Stomach (tissue), 9 donors: ENCODE results near the gene FDXR. TPM values are rescaled to one million over a fixed set of nuclear protein-coding genes. Genes with fewer than 3 reads are reported as not detected.
"Not testable (repeated sequence)": the region's sequence is repeated elsewhere in the genome, so short reads cannot be mapped to it uniquely, and the experiment has no call there.

Experiments
- DNase-seq, 2 donors: peaks; one replicate each; pipeline versions ENCODE4 v3.0.0 to v3.0.0-alpha.2; 2013 to 2019
- H3K27ac ChIP-seq, 5 donors: fragments of 200-600 bp in 4 of 5; sonication (generic) in 4 of 5; one replicate each; pipeline ENCODE4 v1.5.1; 2013 to 2019; ENCODE audit warnings: mild to moderate bottlenecking in 1 of 5, moderate library complexity in 1 of 5
- H3K27me3 ChIP-seq, 3 donors: fragments of 200-600 bp; sonication (generic); one replicate each; pipeline ENCODE4 v1.5.1; 2017 to 2019; ENCODE audit warnings: mixed run types in 1 of 3
- H3K36me3 ChIP-seq, 4 donors: fragments of 200-600 bp; sonication (generic); 1 replicate in 3 of 4; 2 replicates in 1 of 4; pipeline ENCODE4 v1.5.1; 2016 to 2019
- H3K4me1 ChIP-seq, 4 donors: fragments of 200-600 bp; sonication (generic); one replicate each; pipeline ENCODE4 v1.5.1; 2016 to 2019
- H3K4me3 ChIP-seq, 4 donors: fragments of 200-600 bp; sonication (generic) in 3 of 4; one replicate each; pipeline ENCODE4 v1.5.1; 2016 to 2019; ENCODE audit warnings: mild to moderate bottlenecking in 1 of 4
- H3K9me3 ChIP-seq, 4 donors: fragments of 200-600 bp; sonication (generic); one replicate each; pipeline ENCODE4 v1.5.1; 2016 to 2019
- CTCF ChIP-seq, 7 experiments: fragments of 450-650 bp in 4 of 7; fragments of 200-600 bp in 3 of 7; sonication (generic) in 3 of 7; IDR thresholded peaks; one replicate each; pipeline ENCODE4 v1.5.1; 2016 to 2019; ENCODE audit warnings: antibody characterized with exemption in 7 of 7, control low read depth in 2 of 7, mild to moderate bottlenecking in 1 of 7
- EP300 ChIP-seq: sonication (generic); formaldehyde crosslinking; IDR thresholded peaks from one replicate; pipeline ENCODE4 v1.6.1; 2017; ENCODE audit warnings: antibody characterized with exemption
- POLR2A ChIP-seq, 4 donors: fragments of 450-650 bp; IDR thresholded peaks; one replicate each; pipeline ENCODE4 v1.6.1; 2016; ENCODE audit warnings: antibody characterized with exemption in 4 of 4, control low read depth in 2 of 4, mild to moderate bottlenecking in 1 of 4, moderate library complexity in 1 of 4
- POLR2AphosphoS5 ChIP-seq, 3 donors: sonication (generic); formaldehyde crosslinking; IDR thresholded peaks; one replicate each; pipeline ENCODE4 v1.6.1; 2016; ENCODE audit warnings: antibody characterized with exemption in 3 of 3
- WGBS, 5 donors: extraction: QIAGEN DNeasy Blood & Tissue Kit in 3 of 5; methylation state at CpG; one replicate each; pipeline versions ENCODE4 v1.1.5 to v1.1.7; 2013 to 2018; 5-methylcytosine and 5-hydroxymethylcytosine counted together
- intact Hi-C: fragments of 100-400 bp; cut with DNase I; formaldehyde crosslinking; loops from one replicate; pipeline ENCODE4 v1.15.1; 2023; ENCODE audit warnings: low total_unique reads
- polyA plus RNA-seq, 3 donors: library from polyadenylated mRNA; stranded (reverse); fragments of 200-250 nt; gene quantifications; one replicate each; pipeline ENCODE4 v1.2.3, GENCODE V29; 2013
- total RNA-seq, 5 donors: library from RNA; depleted of rRNA; stranded (reverse); fragments of >200 nt; gene quantifications; one replicate each; pipeline versions ENCODE4 v1.1.0 to v1.2.3, GENCODE V29; 2014 to 2016
- donor health status: healthy with polysubstance abuse.
- donor health status: Bipolar disorder and iron deficiency.
- donor health status: healthy.

Gene FDXR
- total and polyA plus RNA-seq, 8 donors: 0.58 to 94.1 (median 13.9) TPM

- 92 to 97% (median 95%) methylated on average over 13 to 34 of the region's 34 CpGs for WGBS, 5 donors
- Histone ChIP-seq H3K27ac (no peak overlapping the region), H3K36me3 (no peaks in the 10 kb centered on the region), H3K9me3 (no peaks in the 10 kb centered on the region), H3K4me1 (peaks cover 0 to 5% (median 0%) of the 10 kb centered on the region in 4 donors), H3K27me3 (peaks cover 0 to 54% (median 18%) of the 10 kb centered on the region in 3 donors), H3K4me3 (no peak overlapping the region)
- DNase-seq: no peak
- TF ChIP-seq CTCF (IDR thresholded peaks at IDR 0.05): no peak
- TF ChIP-seq POLR2AphosphoS5 (IDR thresholded peaks at IDR 0.05): no peak
- TF ChIP-seq EP300: no peak
- no peak for TF ChIP-seq POLR2A (IDR thresholded peaks at IDR 0.05)
- intact Hi-C loops: no loop called here
Observed at GRCh38 chr17:74907012-74907411, 34.2 kb upstream of the FDXR start.

GRCh38 chr17:74906214-74906793 is 33.5 kb upstream of the FDXR start:
- H3K27ac ChIP-seq, DNase-seq, H3K4me3 ChIP-seq, intact Hi-C loops, H3K9me3 ChIP-seq, H3K36me3 ChIP-seq: not testable (repeated sequence)
- H3K4me1 ChIP-seq: peaks cover 0 to 11% (median 0%) of the 10 kb centered on the region in 4 donors
- WGBS, 5 donors: 57 to 70% (median 68%) methylated on average over 6 of the region's 6 CpGs
- H3K27me3 ChIP-seq: peaks cover 0 to 58% (median 22%) of the 10 kb centered on the region in 3 donors

DNA sequence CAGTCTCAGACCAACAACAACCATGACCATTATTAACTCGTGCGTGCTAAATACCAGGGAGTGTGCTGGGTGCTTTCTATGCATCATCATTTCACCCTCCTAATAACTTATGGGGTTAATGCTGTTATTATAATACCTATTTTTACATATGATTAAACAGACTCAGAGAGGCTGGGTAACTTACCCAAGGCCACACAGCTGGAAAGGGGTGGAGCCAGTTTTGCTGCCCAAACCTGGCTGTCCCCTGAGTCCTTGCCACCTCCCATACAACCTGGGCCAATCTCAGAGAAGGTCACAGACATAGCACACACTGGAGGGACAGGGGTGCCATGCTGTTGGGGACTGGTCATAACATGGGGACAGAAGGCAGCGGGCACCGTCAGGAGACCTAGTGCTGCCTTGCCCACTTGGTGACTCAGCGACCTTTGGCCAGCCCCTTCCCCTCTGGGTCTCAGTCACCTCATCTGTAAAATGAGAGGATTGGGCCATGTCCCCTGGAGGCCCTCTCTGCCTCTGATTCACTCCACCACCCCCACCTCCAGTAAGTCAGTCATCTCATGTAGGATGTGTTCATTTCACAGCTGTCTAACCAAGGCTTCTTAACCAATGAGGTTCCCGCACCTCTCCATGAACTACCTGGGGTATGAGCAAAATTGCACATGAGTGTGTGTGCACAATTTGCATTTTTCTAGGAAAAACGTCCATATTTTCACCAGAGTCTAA is 32.1 kb upstream of the FDXR start:
- Histone ChIP-seq H3K4me3 (no peak overlapping the region), H3K9me3 (no peaks in the 10 kb centered on the region), H3K4me1 (peaks cover 0 to 11% (median 0%) of the 10 kb centered on the region in 4 donors), H3K27me3 (peaks cover 0 to 73% (median 23%) of the 10 kb centered on the region in 3 donors), H3K36me3 (no peaks in the 10 kb centered on the region), H3K27ac (no peak overlapping the region)
- intact Hi-C loops: no loop called here
- WGBS, 5 donors: 76 to 82% (median 78%) methylated on average over 7 of the region's 7 CpGs
- TF ChIP-seq POLR2A (IDR thresholded peaks at IDR 0.05) (no peak), EP300 (no peak), POLR2AphosphoS5 (IDR thresholded peaks at IDR 0.05) (no peak), CTCF (IDR thresholded peaks at IDR 0.05) (no peak)
- DNase-seq: no peak

- TF ChIP-seq EP300 (no peak), CTCF (IDR thresholded peaks at IDR 0.05) (no peak), POLR2A (IDR thresholded peaks at IDR 0.05) (no peak), POLR2AphosphoS5 (IDR thresholded peaks at IDR 0.05) (no peak)
- Histone ChIP-seq H3K36me3 (no peaks in the 10 kb centered on the region), H3K27ac (no peak overlapping the region), H3K27me3 (peaks cover 0 to 70% (median 23%) of the 10 kb centered on the region in 3 donors), H3K4me3 (no peak overlapping the region), H3K9me3 (no peaks in the 10 kb centered on the region), H3K4me1 (peaks cover 0 to 11% (median 0%) of the 10 kb centered on the region in 4 donors)
- DNase-seq: no peak
- 61 to 80% (median 77%) methylated on average over 6 of the region's 6 CpGs for WGBS, 5 donors
- intact Hi-C loops: no loop called here
Observed at GRCh38 chr17:74903671-74904070, 30.9 kb upstream of the FDXR start.

DNA sequence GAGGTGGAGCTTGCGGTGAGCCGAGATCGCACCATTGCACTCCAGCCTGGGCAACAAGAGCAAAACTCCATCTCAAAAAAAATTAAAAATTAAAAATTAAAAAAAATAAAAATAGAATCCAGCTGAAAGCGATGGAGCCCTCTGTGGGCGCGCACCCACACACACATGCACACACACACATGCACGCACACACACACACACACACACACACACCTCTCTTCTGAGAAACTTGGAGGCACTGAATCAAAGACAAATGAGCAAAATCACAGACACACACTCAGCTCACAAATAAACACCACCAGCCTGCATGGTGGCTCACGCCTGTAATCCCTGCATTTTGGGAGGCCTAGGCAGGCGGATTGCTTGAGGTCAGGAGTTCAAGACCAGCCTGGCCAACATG is 30.2 kb upstream of the FDXR start:
- no peak overlapping the region for H3K27ac ChIP-seq
- H3K4me1 ChIP-seq: peaks cover 0 to 11% (median 0%) of the 10 kb centered on the region in 4 donors
- intact Hi-C loops: no loop called here
- WGBS, 5 donors: 82 to 90% (median 84%) methylated on average over 9 of the region's 9 CpGs
- H3K36me3 ChIP-seq: no peaks in the 10 kb centered on the region
- H3K9me3 ChIP-seq: no peaks in the 10 kb centered on the region
- DNase-seq: no peak
- H3K4me3 ChIP-seq: no peak overlapping the region
- TF ChIP-seq CTCF (IDR thresholded peaks at IDR 0.05) (no peak), POLR2A (IDR thresholded peaks at IDR 0.05) (no peak), EP300 (no peak), POLR2AphosphoS5 (IDR thresholded peaks at IDR 0.05) (no peak)
- peaks cover 0 to 75% (median 23%) of the 10 kb centered on the region in 3 donors for H3K27me3 ChIP-seq
